Fibroblast of lung (primary cell): ENCODE results near the gene TDG. TPM values are rescaled to one million over a fixed set of nuclear protein-coding genes. Genes with fewer than 3 reads are reported as not detected.

Source experiments
- DNase-seq, 2 donors: peaks; one replicate each; pipeline versions ENCODE4 v3.0.0 to v3.0.0-alpha.2; 2010; ENCODE audit warnings: low read depth in 2 of 2
- H2AFZ ChIP-seq: 2 replicates; pipeline ENCODE4 v1.5.1; 2012; ENCODE audit warnings: low read length, control low read depth, inconsistent platforms
- H3K27ac ChIP-seq: 2 replicates; pipeline ENCODE4 v1.5.1; 2011; ENCODE audit warnings: low read length, control low read depth; ENCODE audit not compliant: insufficient read depth
- H3K27me3 ChIP-seq: 2 replicates; pipeline ENCODE4 v1.5.1; 2011; ENCODE audit warnings: mild to moderate bottlenecking, low read length; ENCODE audit not compliant: control insufficient read depth, insufficient read depth
- H3K36me3 ChIP-seq: 2 replicates; pipeline ENCODE4 v1.5.1; 2011; ENCODE audit warnings: low read length; ENCODE audit not compliant: control insufficient read depth, insufficient read depth
- H3K4me1 ChIP-seq: 2 replicates; pipeline ENCODE4 v1.5.1; 2011; ENCODE audit warnings: low read length; ENCODE audit not compliant: control insufficient read depth, insufficient read depth; ENCODE audit errors: extremely low read depth
- H3K4me2 ChIP-seq: 2 replicates; pipeline ENCODE4 v1.5.1; 2011; ENCODE audit warnings: low read length, control low read depth; ENCODE audit not compliant: insufficient read depth; ENCODE audit errors: extremely low read depth
- H3K4me3 ChIP-seq, 4 experiments: fragments of 200-600 bp in 1 of 4; sonication (generic) in 1 of 4; replicated peaks in 1 of 4; 2 replicates each; pipeline ENCODE4 v1.5.1; 2011 to 2016; ENCODE audit warnings: low read length in 4 of 4, low read depth in 3 of 4, mild to moderate bottlenecking in 3 of 4, control low read depth in 2 of 4, inconsistent platforms in 1 of 4, mixed read lengths in 1 of 4; ENCODE audit not compliant: insufficient read depth in 1 of 4; ENCODE audit errors: control extremely low read depth in 1 of 4
- H3K79me2 ChIP-seq: 2 replicates; pipeline ENCODE4 v1.5.1; 2012; ENCODE audit warnings: mild to moderate bottlenecking, low read length, inconsistent platforms; ENCODE audit not compliant: control insufficient read depth, insufficient read depth
- H3K9ac ChIP-seq: 2 replicates; pipeline ENCODE4 v1.5.1; 2011; ENCODE audit warnings: mild to moderate bottlenecking, low read length, control low read depth; ENCODE audit not compliant: insufficient read depth
- H3K9me3 ChIP-seq: 2 replicates; pipeline ENCODE4 v1.5.1; 2012; ENCODE audit warnings: low read depth, low read length; ENCODE audit not compliant: control insufficient read depth, insufficient read depth
- H4K20me1 ChIP-seq: 2 replicates; pipeline ENCODE4 v1.5.1; 2011; ENCODE audit warnings: low read length; ENCODE audit not compliant: control insufficient read depth, insufficient read depth; ENCODE audit errors: extremely low read depth
- CTCF ChIP-seq, 2 donors: IDR thresholded peaks in 1 of 2; conservative IDR thresholded peaks in 1 of 2; 1 replicate in 1 of 2; 2 replicates in 1 of 2; pipeline ENCODE4 v1.5.1; 2011 to 2012; ENCODE audit warnings: low read length in 2 of 2, control low read depth in 1 of 2, inconsistent platforms in 1 of 2, low read depth in 1 of 2, mild to moderate bottlenecking in 1 of 2
- EZH2 ChIP-seq: IDR thresholded peaks from 2 replicates; pipeline ENCODE4 v1.5.1; 2012; ENCODE audit warnings: low read length, control low read depth, mild to moderate bottlenecking; ENCODE audit errors: missing control alignments
- polyA minus RNA-seq: library from RNA; depleted of rRNA, polyadenylated mRNA; stranded (reverse); fragments of >200 nt; gene quantifications from 2 replicates; pipeline ENCODE4 v1.2.3, GENCODE V29; 2011; ENCODE audit warnings: low replicate concordance
- polyA plus RNA-seq, 2 donors: library from polyadenylated mRNA; depleted of rRNA in 1 of 2; stranded (reverse) in 1 of 2; unstranded in 1 of 2; fragments of >200 nt; gene quantifications; 2 replicates each; pipeline ENCODE4 v1.2.1, GENCODE V29; 2011 to 2012; ENCODE audit warnings: missing spikeins in 1 of 2
- total RNA-seq: library from RNA; depleted of rRNA; stranded (reverse); fragments of >200 nt; gene quantifications from 2 replicates; pipeline ENCODE4 v1.2.1, GENCODE V29; 2014

The TDG gene
- total RNA-seq (18.8 and 19.3 TPM in 2 replicates), polyA plus RNA-seq (15.3 and 19.4 TPM in 2 replicates), polyA minus RNA-seq (1.3 and 4.1 TPM in 2 replicates)
- 11.9 and 12.6 TPM in 2 replicates for polyA plus RNA-seq (2012)

- Histone ChIP-seq H3K79me2 (peaks cover 68% of the 10 kb centered on the region), H3K9ac (peak within 1 kb of the TSS; percentile 82), H4K20me1 (no peaks in the 10 kb centered on the region), H3K9me3 (no peaks in the 10 kb centered on the region), H3K27ac (peak within 1 kb of the TSS; percentile 95), H3K4me2 (peak within 1 kb of the TSS; percentile 97), H3K4me1 (peaks cover 9% of the 10 kb centered on the region), H3K36me3 (no peaks in the 10 kb centered on the region), H3K4me3 (peak within 1 kb of the TSS; percentile 86 to 100 (median 94)), H2AFZ (peak within 1 kb of the TSS; percentile 87), H3K27me3 (no peaks in the 10 kb centered on the region)
- peak; percentile 99 for DNase-seq
- TF ChIP-seq CTCF (conservative IDR thresholded peaks at IDR 0.05 in 1 of 2, IDR thresholded peaks at IDR 0.05 in 1 of 2; ENCODE audit: low read depth in 1 of 2, low read length in 2 of 2) (peak in 1 of 2 donors; percentile 2), EZH2 (no peak)
Observed at GRCh38 chr12:103965590-103966504, at the start of gene TDG. Gene TDG, plus strand, starts transcription at chr12:103965872. Its CDS starts 166 bp downstream, at chr12:103966038.

- DNase-seq: no peak
- H3K27me3 ChIP-seq: no peaks in the 10 kb centered on the region
- H4K20me1 ChIP-seq: no peaks in the 10 kb centered on the region
- H3K79me2 ChIP-seq: no peaks in the 10 kb centered on the region
- H3K9me3 ChIP-seq: no peaks in the 10 kb centered on the region
- H3K36me3 ChIP-seq: no peaks in the 10 kb centered on the region
- H2AFZ ChIP-seq: no peak overlapping the region
- no peak overlapping the region for H3K4me3 ChIP-seq
- H3K27ac ChIP-seq: no peak overlapping the region
- no peaks in the 10 kb centered on the region for H3K4me1 ChIP-seq
- no peak overlapping the region for H3K9ac ChIP-seq
- no peak overlapping the region for H3K4me2 ChIP-seq
- no peak for TF ChIP-seq EZH2
- TF ChIP-seq CTCF (conservative IDR thresholded peaks at IDR 0.05 in 1 of 2, IDR thresholded peaks at IDR 0.05 in 1 of 2; ENCODE audit: low read depth in 1 of 2, low read length in 2 of 2): no peak
Observed at GRCh38 chr12:103917873-103918272, 47.8 kb upstream of the TDG start.

- Histone ChIP-seq H3K36me3 (no peaks in the 10 kb centered on the region), H3K27ac (no peak overlapping the region), H3K27me3 (no peaks in the 10 kb centered on the region), H3K4me1 (no peaks in the 10 kb centered on the region), H3K9ac (no peak overlapping the region), H4K20me1 (no peaks in the 10 kb centered on the region), H3K79me2 (no peaks in the 10 kb centered on the region), H2AFZ (peak overlapping the region; percentile 19), H3K4me2 (no peak overlapping the region), H3K4me3 (no peak overlapping the region), H3K9me3 (no peaks in the 10 kb centered on the region)
- DNase-seq: peak; percentile 59 to 87
- TF ChIP-seq EZH2 (no peak), CTCF (conservative IDR thresholded peaks at IDR 0.05 in 1 of 2, IDR thresholded peaks at IDR 0.05 in 1 of 2; ENCODE audit: low read depth in 1 of 2, low read length in 2 of 2) (no peak)
Observed at GRCh38 chr12:103924761-103925641, 40.7 kb upstream of the TDG start.
